GM12864 (cell line): Measurements from ENCODE around the gene RNF224.

Experiments used
- DNase-seq: peaks from one replicate; pipeline ENCODE4 v3.0.0-alpha.2; 2011; ENCODE audit warnings: low read depth
- H3K4me3 ChIP-seq: 2 replicates; pipeline ENCODE4 v1.5.1; 2011; ENCODE audit warnings: mild to moderate bottlenecking, low read depth, low read length, control low read depth
- TF ChIP-seq, protein P1 (sequence below): IDR thresholded peaks from 2 replicates; pipeline ENCODE4 v1.5.1; 2011; ENCODE audit warnings: low read depth, mild to moderate bottlenecking, moderate library complexity, low read length, control low read depth, inconsistent platforms; ENCODE audit errors: missing control alignments

RNF224 gene

DNA sequence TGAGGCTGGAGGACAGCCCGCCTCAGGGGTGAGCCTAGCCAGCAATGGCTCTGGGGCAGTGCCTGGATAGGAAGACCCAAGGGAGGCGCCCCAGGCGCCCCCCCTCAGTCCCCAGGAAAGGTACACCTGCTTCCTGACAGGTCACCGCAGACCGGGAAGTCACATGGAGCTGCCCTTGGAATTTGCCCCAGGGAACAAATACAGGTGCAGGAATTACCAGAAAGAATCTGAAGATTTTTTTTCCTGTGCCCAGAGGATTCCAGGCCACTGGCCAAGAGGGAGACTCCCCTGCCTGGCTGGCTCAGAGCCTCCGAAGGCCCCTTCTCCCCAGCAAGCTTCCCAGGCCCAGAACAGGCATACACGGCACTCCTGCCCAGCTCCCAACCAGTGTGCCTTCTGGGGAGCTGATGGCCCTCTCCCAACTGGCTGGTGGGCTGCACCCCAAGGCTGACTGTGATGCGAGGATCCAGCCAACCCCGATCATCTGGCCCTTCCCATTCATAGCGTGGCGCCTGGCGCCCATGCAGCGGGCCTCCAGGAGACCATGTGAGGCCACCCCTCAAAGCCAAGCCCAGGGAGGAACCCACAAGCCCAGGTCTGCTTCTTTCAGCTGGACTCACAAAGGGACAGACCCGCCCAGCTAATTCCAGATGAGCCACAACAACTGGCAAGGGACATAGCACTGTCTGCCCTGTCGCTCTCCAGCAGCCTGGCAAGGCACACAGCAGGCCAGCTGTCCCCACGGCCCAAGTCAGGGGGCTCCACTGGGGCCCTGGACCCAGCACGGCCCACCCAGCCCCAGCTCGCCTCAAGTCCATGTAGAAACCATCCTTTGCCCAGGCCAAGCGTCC is 29.0 kb upstream of the RNF224 start:
- no peak for DNase-seq
- TF ChIP-seq, protein P1, sequence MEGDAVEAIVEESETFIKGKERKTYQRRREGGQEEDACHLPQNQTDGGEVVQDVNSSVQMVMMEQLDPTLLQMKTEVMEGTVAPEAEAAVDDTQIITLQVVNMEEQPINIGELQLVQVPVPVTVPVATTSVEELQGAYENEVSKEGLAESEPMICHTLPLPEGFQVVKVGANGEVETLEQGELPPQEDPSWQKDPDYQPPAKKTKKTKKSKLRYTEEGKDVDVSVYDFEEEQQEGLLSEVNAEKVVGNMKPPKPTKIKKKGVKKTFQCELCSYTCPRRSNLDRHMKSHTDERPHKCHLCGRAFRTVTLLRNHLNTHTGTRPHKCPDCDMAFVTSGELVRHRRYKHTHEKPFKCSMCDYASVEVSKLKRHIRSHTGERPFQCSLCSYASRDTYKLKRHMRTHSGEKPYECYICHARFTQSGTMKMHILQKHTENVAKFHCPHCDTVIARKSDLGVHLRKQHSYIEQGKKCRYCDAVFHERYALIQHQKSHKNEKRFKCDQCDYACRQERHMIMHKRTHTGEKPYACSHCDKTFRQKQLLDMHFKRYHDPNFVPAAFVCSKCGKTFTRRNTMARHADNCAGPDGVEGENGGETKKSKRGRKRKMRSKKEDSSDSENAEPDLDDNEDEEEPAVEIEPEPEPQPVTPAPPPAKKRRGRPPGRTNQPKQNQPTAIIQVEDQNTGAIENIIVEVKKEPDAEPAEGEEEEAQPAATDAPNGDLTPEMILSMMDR, result no peak
- no peak overlapping the region for H3K4me3 ChIP-seq

DNA sequence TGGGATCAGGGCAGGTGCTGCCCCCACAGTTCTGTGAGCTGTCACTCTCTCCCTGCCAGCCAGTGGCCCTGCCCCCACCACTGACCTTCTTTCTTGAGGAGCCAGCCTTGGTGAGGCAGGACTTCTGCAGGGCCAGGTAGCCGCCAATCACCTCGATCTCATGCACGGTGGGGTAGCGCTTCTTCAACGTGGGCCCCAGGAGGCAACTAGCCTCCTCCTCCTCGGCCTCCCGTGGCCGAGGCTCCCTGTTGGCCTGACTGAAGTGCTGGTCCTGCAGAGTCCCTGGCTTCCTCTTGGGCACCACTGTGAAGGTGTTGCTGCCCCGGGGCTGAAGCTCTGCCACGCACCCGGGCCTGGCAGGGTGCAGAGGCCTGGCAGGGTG is 28.4 kb upstream of the RNF224 start:
- H3K4me3 ChIP-seq, result no peak overlapping the region
- TF ChIP-seq, protein P1, result no peak
- DNase-seq, result no peak

DNA sequence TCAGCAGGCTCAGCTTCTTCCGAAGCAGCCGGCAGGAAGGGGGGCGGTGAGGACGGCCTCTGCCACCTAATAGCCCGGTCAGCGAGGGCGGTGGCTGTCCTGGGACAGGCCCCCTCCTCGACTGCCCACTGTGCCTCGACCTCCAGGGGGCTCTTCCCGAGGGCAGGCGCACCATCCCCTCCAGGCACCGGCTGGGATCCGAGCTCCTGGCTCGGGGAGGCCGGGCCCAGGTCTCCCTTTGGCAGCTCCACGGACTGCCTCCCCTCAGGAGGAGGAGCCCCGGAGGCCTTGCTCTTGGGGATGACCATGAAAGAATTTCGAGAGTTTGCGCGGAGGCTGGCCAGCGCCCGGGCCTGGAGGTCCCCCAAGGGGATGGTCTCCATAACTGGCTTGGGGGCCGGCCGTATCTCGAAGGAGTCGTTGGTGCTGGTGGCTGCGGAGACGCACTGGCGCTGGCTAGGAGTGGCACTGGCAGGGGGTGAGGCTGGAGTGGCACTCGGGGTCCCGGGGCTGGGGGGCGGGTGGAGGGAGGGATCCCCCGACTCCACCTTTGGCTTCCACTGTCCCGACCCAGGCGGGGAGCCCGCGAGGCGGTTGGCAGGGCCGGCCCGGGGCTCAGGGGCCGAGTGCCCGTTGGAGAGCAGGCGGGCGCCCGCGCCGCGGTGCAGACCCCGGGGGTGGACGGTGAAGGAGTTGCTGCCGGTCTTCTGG is 27.7 kb upstream of the RNF224 start:
- DNase-seq, result no peak
- H3K4me3 ChIP-seq, result peak overlapping the region; percentile 67
- TF ChIP-seq, protein P1, result no peak

DNA sequence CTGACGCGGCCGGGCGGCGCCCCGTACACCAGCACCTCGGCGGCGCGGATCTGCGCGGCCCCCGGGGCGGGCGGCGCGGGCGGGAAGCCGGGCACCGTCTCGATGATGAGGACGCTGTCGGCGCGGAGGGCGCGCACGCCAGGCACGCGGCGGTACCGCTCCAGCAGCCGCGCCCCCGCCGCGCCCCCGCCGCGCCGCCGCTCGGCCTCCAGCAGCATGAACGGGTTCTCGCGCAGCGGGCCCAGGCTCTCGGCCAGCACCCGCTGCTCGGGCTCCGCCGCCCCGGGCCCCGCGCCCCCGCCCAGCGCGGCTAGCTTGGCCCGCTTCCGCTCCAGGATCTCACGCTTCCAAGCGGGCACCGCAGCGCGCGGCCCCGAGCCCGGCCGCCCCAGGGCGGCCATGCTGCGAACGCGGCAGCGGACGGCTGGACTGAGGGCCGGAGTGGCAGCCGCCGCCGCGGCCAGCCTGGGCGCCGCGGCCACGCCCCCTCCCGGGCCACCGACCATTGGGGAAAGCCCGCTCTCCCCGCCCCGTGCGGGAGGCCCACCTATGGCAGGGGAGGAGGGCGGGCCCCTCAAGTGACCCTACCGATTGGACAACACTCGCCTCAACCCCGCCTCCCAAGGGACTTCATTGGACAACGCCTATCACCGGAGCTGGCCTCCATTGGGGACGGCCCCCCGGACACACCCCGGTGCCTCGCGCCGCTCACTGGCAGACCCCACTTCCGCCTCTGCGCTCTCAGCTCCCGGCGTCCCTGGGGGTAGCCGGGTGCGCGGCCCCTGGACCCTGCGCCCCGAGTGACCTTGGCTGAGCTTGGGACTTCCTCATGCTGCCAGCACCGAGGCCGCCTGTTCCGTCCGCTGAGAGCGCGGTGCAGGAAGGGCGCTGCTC is 26.7 kb upstream of the RNF224 start, which contains the start of gene TPRN:
TSS of gene TPRN (minus strand) at position 431 of the 894 bp plus-strand sequence. CDS start at position 401, 30 bp downstream.
- H3K4me3 ChIP-seq, result peak within 1 kb of the TSS; percentile 67
- peak; percentile 98 for DNase-seq
- TF ChIP-seq, protein P1, result no peak

DNA sequence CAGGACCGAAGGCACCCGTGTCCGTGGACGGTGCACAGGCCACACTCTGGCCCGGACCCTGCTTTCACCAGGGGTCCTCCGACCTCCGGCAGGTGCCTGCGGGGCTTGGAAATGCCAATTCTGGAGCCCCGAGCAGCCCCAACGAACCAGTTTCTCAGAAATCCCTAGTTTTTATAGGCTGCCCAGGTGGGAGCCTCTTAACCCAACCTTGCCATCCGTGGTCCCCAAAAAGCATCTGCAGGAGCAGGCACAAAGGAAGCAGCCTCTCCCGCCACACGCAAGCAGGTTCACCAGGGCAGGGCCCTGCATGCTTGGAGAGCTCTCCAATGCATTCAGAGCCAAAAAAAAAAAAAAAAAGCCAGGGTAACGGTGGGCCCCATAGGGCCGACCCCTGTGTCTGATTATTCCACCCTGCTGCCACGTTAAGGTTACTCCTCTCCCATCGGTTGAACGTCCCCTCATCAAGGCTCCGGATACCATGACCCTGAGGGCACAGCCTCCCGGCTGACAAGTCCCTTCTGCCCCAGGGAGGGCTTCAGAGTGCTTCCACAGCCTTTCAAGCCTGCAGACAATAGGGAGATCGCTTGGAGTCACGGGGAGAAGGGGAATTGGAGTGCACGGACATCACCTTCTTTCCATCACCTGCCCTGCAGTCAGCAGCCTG is 26.0 kb upstream of the RNF224 start:
- peak overlapping the region; percentile 67 for H3K4me3 ChIP-seq
- TF ChIP-seq, protein P1, result no peak
- no peak for DNase-seq

DNA sequence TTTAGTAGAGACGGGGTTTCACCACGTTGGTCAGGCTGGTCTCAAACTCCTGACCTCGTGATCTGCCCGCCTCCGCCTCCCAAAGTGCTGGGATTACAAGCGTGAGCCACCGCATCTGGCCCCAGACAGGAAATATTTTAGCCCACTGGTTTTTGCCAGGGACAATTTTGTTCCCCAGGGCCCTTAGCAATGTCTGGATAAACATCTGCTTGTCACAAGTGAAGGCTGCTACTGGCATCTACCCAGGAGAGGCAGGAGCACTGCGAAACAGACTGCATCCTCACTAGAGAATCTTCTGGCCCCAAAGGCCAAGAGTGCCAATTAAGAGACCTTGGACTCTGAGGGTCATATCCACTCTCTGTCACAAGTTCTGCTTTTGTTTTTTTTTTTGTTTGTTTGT is 24.3 kb upstream of the RNF224 start:
- DNase-seq, result no peak
- TF ChIP-seq, protein P1, result no peak
- H3K4me3 ChIP-seq, result no peak overlapping the region
